Hypothalamus (tissue), 51 donors: ENCODE measurements around the gene FAHD2A.
"Not testable (repeated sequence)": the region's sequence is repeated elsewhere in the genome, so short reads cannot be mapped to it uniquely, and the experiment has no call there.

Experiments used
- DNase-seq, 51 donors: peaks; one replicate each; lab custom pipeline; 2025; lab: John Stamatoyannopoulos, UW

The FAHD2A gene

GRCh38 chr2:95402370-95403203 lies at the start of gene FAHD2A:
Gene FAHD2A, plus strand, starts transcription at chr2:95402708. Its CDS starts 2,851 bp downstream, at chr2:95405559.
- DNase-seq = peak; percentile 59 to 98 (median 92)

DNA sequence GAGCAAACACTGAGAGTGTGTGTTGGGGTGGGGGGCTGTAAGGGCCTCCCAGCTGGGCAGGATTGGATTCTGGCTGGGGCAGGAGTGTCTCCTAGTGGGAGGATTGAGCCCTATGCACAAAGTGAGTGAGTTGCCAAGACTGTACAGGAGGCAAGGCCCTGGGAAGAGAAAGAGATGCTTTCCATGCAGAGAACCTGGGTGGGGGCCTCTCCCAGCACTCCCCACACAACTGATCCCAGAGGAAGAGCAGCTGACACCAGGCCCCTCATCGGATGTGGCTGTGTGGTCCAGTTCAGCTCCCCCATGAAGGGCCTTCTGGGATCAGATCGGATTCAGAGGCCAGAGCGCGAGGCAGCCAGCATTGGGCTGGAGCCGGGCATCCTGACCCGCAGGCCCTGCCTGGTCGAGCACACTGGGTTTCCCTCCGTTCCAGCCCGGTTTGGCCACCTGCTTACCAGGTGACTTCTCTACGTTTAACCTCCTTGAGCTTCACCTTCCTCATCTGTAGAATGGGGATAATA lies 49.4 kb upstream of the FAHD2A start:
- no peak for DNase-seq

DNA sequence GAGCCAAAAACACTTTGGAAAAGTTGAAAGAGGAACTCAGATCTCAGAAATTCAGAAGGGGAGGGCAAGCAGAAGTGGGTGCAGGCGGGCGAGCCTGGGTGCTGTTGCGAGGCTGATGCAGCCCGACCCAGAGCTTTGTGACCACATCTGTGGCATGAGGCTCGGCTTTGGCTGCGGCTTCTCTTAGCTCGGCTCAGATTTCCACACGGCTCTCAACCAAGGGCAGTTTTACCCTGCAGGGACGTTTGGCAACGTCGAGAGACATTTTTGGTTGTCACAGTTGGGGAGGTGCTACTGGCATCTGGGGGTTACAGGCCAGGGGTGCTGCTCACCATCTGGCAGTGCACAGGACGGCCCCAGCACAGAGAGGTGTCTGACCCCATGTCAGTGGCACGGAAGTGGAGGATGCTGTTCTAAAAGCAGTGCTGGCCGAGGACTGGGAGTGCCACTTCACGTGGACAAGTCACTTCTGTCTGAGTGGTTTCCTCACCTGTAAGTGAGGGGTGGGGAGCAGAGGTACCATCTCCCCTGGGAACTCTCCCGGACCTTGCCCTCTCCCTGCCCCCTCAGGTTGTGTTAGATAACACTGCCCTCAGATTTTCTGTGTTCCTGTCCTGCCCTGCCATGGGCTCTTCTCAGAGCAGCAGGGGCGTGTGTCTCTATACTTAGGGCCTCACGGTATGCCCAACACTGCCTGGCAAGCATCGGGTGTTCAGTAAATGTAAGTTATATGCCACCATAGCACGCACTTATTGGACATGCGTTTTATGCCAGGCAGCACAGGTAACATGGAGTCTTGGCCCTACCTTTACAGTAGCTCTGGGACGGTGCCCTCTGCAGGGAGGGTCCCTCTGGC lies 48.7 kb upstream of the FAHD2A start:
- DNase-seq = no peak

DNA sequence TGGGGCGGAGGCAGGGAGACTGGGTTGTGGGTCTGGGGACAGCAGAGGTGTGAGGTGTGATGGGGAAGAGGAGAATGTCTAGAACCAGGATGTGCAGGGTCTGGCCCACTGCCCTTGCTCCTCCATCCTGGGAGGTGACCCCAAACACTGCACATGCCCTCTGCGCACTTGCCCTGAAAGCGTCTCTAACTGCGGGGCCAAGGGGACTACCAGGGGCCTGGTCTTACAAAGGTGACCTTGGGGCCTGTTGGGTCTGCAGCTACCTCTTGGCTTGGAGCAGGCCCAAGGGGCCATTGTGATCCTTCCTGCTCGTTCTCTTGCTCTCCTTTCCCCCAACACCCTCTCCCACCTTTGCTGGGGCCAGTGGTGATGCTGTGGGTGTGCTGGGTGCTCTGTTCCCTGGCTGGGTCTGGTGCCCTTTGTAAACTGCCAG lies 48.0 kb upstream of the FAHD2A start:
- no peak for DNase-seq

DNA sequence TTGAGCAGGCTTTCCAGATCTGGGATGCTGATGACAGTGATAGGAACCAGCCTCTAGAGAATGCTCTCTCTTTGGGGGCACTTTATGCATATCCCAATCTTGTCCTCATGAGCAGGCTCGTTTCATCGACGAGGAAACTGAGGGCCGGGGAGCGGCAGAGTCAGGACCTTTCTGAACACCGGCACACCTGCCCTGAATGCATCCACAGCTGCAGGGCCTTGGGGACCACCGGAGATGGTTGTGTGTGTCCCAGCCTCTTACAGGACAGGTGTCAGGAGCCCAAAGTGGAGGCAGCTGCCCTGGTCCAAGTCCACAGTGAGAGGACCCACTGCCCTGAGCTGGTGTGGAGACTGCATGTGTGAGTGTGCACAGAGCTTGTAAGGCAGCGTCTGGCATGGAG lies 47.6 kb upstream of the FAHD2A start:
- no peak for DNase-seq

DNA sequence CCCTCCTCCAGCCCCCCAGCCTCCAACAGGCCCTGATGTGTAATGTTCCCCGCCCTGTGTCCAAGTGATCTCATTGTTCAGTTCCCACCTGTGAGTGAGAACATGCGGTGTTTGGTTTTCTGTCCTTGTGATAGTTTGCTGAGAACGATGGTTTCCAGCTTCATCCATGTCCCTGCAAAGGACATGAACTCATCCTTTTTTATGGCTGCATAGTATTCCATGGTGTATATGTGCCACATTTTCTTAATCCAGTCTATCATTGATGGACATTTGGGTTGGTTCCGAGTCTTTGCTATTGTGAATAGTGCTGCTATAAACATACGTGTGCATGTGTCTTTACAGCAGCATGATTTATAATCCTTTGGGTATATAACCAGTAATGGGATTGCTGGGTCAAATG lies 47.0 kb upstream of the FAHD2A start:
- not testable (repeated sequence) for DNase-seq

DNA sequence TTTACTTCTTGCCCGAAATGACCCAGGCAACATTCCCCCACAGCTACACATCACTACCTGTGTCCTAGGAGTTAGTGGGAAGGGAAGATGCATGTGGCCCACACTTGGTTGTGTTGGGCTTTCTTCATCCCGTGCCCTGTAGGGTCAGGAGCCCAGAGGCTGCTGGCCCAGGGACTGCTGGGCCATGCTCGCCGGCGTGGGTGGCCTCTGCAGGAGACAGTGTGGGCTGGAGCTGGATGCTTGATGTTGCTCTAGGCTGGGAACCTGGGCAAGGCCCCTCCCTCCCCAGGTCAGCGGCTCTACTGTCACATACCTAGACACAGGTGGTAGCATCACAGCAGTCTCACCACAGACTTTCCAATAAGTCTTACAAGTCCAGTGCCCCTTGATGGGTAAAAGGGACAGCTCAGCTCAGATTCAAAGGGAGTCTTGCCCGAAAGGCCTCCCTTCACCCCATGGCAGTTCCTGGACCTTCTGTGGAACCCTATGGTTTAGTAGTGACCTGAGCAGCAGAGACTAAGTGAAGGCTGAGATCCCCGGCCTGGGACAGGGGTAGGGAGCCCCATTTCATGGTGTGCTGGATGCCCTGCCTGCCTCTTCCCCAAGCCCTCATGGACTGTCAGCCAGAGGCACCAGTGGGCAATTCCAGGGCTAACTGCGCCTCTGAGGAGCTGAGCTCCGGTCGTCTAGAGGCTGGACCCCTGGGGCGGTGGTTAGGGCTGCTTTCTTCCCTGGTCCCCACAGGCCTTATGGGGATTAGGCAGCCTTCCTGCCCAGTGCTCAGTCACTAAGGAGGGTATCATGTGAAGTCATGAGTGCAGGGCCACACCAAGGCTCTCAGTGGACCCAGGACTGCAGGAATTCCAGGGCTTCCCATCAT lies 45.4 kb upstream of the FAHD2A start:
- DNase-seq = no peak

DNA sequence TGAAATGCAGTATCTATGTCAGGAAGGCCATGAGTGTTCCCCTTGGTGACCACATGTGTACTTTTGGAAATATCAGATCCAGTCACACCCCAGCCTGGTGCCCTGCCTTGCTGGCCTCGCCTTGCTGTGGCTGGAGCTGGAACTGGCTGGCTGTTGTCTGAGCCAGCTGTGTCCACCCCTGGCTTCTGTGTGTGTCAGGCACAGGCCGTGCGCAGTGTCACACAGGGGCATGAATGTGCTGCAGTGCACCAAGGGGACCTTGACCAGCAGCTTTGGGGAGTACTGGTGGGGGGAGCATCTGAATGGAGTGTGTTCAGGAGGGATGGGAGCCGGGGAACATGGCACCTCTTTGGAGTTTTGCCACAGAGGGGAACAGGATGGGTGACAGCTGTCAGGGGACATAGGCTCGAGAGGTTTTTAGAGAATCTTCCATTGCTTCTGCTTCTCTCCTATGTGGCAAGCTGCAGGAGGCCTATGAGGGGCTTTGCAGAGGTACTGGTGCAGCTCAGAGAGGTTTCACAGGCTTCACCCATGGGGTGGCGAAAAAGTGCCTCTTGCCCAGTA lies 44.7 kb upstream of the FAHD2A start:
- no peak for DNase-seq

DNA sequence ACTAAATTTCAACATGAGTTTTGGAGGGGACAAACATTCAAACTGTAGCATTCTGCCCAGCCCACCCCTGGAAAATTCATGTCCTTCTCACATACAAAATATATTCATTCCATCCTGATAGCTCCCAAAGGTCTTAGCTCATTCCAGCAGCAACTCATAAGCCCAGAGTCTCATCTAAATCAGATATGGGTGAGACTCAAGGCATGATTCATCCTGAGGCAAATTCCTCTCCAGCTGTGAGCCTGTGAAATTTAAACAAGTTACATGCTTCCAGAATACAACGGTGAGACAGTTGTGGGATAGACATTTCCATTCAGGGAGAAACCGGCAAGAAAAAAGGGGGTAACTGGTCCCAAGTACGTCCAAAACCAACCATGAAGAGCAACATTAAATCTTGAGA lies 43.5 kb upstream of the FAHD2A start:
- DNase-seq = no peak

- no peak for DNase-seq
Observed at GRCh38 chr2:95359501-95359930, 43.0 kb upstream of the FAHD2A start.

GRCh38 chr2:95361216-95361980 lies 41.1 kb upstream of the FAHD2A start:
- no peak for DNase-seq

DNA sequence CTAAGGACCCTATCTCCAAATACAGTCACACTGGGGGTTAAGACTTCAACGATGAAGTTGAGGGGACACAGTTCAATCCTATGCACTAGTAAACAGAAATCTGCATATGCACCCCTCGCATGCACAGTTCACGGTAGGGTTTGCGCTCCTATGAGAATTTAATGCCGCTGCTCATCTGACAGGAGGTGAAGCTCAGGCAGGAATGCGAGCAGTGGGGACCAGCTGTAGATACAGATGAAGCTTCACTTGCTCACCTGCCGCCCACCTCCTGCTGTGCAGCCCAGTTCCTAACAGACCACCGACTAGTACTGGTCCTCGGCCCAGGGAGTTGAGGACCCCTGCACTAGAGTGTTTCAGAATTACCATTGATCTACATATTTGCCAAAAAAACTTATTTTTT lies 40.0 kb upstream of the FAHD2A start:
- no peak for DNase-seq

- DNase-seq = no peak
Observed at GRCh38 chr2:95366514-95366913, 36.0 kb upstream of the FAHD2A start.

GRCh38 chr2:95372216-95372829 lies 30.2 kb upstream of the FAHD2A start:
- DNase-seq = no peak

DNA sequence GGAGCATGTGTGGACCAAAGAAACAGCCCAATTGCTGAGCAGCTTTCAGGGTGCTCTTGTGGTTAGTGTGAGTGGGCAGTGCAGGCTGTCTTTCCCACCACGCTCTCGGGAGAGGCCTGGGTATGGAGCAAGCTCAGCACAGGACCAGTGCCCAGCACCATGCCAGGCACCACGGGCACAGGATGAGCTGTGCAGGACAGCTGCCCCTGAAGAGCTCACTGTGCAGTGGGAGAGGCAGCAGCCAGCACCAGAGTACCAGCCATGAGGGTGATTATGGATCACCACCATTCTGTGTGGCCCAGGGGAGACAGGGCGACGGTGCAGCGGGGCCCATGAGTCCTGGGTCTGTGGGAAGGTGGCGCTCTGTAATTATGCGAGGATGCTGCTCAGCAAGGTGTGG lies 29.7 kb upstream of the FAHD2A start:
- no peak for DNase-seq

GRCh38 chr2:95374029-95374428 lies 28.5 kb upstream of the FAHD2A start:
- DNase-seq = no peak

GRCh38 chr2:95374451-95374920 lies 28.0 kb upstream of the FAHD2A start:
- DNase-seq = no peak

- peak in 1 of 51 donors; percentile 21 for DNase-seq
Observed at GRCh38 chr2:95374921-95375471, 27.5 kb upstream of the FAHD2A start.
